Gastrocnemius medialis (tissue), 4 donors: ENCODE results near the gene DNAJC7.

Source experiments
- POLR2A ChIP-seq, 2 donors: fragments of 450-650 bp; IDR thresholded peaks; one replicate each; pipeline ENCODE4 v1.6.1; 2017; ENCODE audit warnings: antibody characterized with exemption in 2 of 2, mild to moderate bottlenecking in 2 of 2, moderate library complexity in 2 of 2
- TF ChIP-seq, protein P1 (sequence below), 5 experiments: fragments of 450-650 bp in 3 of 5; fragments of 200-600 bp in 2 of 5; sonication (generic) in 2 of 5; IDR thresholded peaks in 4 of 5; conservative IDR thresholded peaks in 1 of 5; 1 replicate in 4 of 5; 2 replicates in 1 of 5; pipeline ENCODE4 v1.5.1; 2016 to 2019; ENCODE audit warnings: antibody characterized with exemption in 5 of 5, mild to moderate bottlenecking in 3 of 5, moderate library complexity in 3 of 5

DNA sequence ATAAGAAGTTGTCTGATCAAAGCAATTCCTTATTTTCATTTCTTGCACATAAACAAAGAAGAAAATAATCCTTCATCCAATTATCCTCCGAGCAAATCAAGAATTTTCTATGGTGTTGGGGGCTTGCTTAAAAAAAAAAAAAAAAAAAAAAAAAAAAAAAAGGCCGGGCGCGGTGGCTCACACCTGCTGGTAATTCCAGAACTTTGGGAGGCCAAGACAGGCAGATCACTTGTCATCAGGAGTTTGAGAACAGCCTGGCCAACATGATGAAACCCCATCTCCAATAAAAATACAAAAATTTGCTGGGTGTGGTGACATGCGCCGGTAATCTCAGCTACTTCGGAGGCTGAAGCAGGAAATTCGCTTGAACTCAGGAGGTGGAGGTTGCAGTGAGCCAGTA is 31.3 kb downstream of the DNAJC7 start:
- TF ChIP-seq, protein P1, sequence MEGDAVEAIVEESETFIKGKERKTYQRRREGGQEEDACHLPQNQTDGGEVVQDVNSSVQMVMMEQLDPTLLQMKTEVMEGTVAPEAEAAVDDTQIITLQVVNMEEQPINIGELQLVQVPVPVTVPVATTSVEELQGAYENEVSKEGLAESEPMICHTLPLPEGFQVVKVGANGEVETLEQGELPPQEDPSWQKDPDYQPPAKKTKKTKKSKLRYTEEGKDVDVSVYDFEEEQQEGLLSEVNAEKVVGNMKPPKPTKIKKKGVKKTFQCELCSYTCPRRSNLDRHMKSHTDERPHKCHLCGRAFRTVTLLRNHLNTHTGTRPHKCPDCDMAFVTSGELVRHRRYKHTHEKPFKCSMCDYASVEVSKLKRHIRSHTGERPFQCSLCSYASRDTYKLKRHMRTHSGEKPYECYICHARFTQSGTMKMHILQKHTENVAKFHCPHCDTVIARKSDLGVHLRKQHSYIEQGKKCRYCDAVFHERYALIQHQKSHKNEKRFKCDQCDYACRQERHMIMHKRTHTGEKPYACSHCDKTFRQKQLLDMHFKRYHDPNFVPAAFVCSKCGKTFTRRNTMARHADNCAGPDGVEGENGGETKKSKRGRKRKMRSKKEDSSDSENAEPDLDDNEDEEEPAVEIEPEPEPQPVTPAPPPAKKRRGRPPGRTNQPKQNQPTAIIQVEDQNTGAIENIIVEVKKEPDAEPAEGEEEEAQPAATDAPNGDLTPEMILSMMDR (IDR thresholded peaks at IDR 0.05 in 4 of 5, conservative IDR thresholded peaks at IDR 0.05 in 1 of 5): no peak
- TF ChIP-seq POLR2A (IDR thresholded peaks at IDR 0.05): no peak
